ENCODE results near the gene OSBPL2. TPM values are rescaled to one million over a fixed set of nuclear protein-coding genes. Genes with fewer than 3 reads are reported as not detected.
A peak's percentile ranks its signal among the peaks of the same experiment; 100 is the strongest.

Gene OSBPL2
- total and polyA plus RNA-seq, 12 donors: 12.6 to 55.7 (median 39.8) TPM

DNA sequence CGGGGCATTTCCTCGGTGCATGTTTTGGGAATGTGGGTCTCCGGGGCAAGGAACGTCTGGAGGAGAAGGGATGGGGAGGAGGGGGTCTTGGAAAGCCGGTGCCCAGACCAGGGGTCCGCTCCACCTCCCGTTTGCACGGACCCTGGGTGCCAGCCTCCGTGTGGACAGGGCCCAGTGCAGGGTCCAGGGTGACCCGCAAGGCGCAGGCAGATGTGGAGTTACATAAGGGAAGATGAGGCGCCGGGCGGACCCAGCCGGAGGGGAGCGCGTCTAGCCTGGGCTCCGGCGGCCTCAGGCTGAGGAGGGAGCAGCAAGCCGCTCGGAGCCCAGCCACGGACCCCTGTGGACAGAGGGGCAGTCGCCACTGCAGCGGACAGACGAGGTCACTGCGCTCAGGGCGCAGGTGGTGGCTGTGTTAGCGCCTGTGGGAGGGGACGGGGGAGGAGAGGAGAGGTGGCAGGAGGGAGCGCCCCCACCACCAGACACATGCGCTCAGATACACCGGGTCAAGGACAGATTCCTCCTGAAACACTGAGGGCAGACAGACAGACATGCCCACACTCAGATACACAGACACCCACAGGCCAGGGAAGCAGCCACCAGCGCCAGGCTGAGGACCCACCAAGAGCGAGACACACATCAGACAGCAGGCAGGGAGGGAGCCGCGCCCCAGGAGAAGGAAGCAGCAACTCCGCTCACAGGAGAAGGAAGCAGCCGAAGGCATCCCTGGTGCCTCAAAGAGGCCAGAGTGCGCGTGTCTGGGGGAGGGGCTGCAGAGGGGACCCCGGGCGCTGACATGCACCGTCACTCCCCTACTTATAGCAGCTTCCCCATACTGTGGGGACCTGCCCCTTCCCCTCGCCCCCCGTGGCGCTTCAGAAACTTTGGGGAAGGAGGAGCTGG, 17.4 kb upstream of the OSBPL2 start:
- H3K27ac ChIP-seq: no peak overlapping the region
- DNase-seq: no peak
- H3K4me1 ChIP-seq: peaks cover 3 to 23% (median 12%) of the 10 kb centered on the region in 9 donors
- H3K36me3 ChIP-seq: no peaks in the 10 kb centered on the region
- intact Hi-C loops (cut with DNase I): no loop called here
- peaks cover 32 to 90% (median 84%) of the 10 kb centered on the region in 7 donors for H3K27me3 ChIP-seq
- H3K9me3 ChIP-seq: no peaks in the 10 kb centered on the region
- TF ChIP-seq CTCF (IDR thresholded peaks at IDR 0.05): no peak
- H3K4me3 ChIP-seq: peak overlapping the region in 7 of 10 donors; percentile 15 to 43 (median 31)
- ATAC-seq: peak in 3 of 8 donors; percentile 10 to 25 (median 15)
- 2% methylated on average over 46 of the region's 46 CpGs for WGBS, 2 donors

- Histone ChIP-seq H3K27me3 (peaks cover 22 to 89% (median 71%) of the 10 kb centered on the region in 7 donors), H3K4me1 (peaks cover 3 to 23% (median 12%) of the 10 kb centered on the region in 9 donors), H3K9me3 (no peaks in the 10 kb centered on the region), H3K36me3 (no peaks in the 10 kb centered on the region), H3K27ac (no peak overlapping the region), H3K4me3 (no peak overlapping the region)
- intact Hi-C loops (cut with DNase I): no loop called here
- TF ChIP-seq CTCF (IDR thresholded peaks at IDR 0.05): no peak
- DNase-seq: no peak
- 82 to 86% methylated on average over 18 of the region's 18 CpGs for WGBS, 2 donors
- ATAC-seq: no peak
Observed at GRCh38 chr20:62222266-62222850, 16.0 kb upstream of the OSBPL2 start.

DNA sequence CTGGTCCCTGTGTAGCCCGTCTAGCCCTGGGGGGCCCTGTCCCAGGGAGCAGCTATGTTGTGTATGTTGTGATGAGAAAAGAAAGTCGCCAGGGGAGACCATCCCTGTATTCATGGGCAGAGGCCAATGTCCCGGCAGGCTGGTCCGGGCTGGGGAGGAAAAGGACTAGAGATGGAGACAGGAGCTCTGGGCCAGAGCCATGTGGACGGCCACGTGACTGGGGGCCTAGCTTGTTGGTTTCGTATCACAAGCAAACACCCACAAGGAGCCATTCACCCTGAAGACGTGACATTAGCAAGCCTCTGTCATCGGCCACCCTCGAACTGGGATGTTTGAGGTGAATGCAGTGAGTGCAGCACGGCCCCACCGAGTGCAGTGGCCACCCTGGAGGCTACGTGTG, 15.3 kb upstream of the OSBPL2 start:
- H3K4me1 ChIP-seq: peaks cover 3 to 23% (median 12%) of the 10 kb centered on the region in 9 donors
- DNase-seq: no peak
- H3K9me3 ChIP-seq: no peaks in the 10 kb centered on the region
- no peak overlapping the region for H3K27ac ChIP-seq
- no peak for ATAC-seq
- peaks cover 20 to 83% (median 65%) of the 10 kb centered on the region in 7 donors for H3K27me3 ChIP-seq
- no peaks in the 10 kb centered on the region for H3K36me3 ChIP-seq
- intact Hi-C loops (cut with DNase I): no loop called here
- WGBS, 2 donors: 76 to 81% methylated on average over 13 of the region's 13 CpGs
- no peak for TF ChIP-seq CTCF (IDR thresholded peaks at IDR 0.05)
- H3K4me3 ChIP-seq: no peak overlapping the region

GRCh38 chr20:62223571-62223970, 14.8 kb upstream of the OSBPL2 start:
- 83 to 90% methylated on average over 9 of the region's 9 CpGs for WGBS, 2 donors
- no peak for ATAC-seq
- TF ChIP-seq CTCF (IDR thresholded peaks at IDR 0.05): no peak
- Histone ChIP-seq H3K9me3 (no peaks in the 10 kb centered on the region), H3K36me3 (no peaks in the 10 kb centered on the region), H3K27ac (no peak overlapping the region), H3K4me1 (peaks cover 3 to 23% (median 12%) of the 10 kb centered on the region in 9 donors), H3K27me3 (peaks cover 20 to 77% (median 60%) of the 10 kb centered on the region in 7 donors), H3K4me3 (no peak overlapping the region)
- intact Hi-C loops (cut with DNase I): no loop called here
- no peak for DNase-seq
